ENCODE measurements around the gene CNKSR3. TPM values are rescaled to one million over a fixed set of nuclear protein-coding genes. Genes with fewer than 3 reads are reported as not detected.
A peak's percentile ranks its signal among the peaks of the same experiment; 100 is the strongest.

Gene CNKSR3
- total RNA-seq, 2 donors from 2014 or later: 9.3 to 13.2 TPM

DNA sequence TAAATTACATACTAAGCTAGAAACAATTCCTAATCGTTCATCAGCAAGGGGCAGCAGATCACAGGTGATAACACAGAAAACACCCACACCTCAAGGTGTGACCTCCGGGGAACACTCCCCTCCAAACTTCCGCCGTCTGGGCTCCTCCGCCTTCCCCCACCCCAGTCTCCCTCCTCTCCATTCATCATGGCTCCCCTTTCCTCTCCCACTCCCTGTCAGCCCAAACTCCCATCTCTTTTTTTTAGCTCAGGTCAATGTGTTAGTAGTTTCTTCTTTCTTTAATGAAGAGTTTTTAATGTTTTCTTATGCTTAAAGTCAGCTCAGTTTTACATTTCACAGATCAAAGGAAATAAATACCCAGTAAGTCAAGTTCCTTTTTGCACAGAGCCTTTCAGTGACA, 20.7 kb downstream of the CNKSR3 start:
- Histone ChIP-seq H3K27ac (no peak overlapping the region), H3K36me3 (replicated peaks in 1 of 2; ENCODE audit: insufficient read depth in 1 of 2, low read depth in 2 of 2) (no peaks in the 10 kb centered on the region), H3K27me3 (no peaks in the 10 kb centered on the region), H3K4me3 (no peak overlapping the region), H3K9me3 (no peaks in the 10 kb centered on the region), H3K4me1 (peaks cover 67% of the 10 kb centered on the region)
- TF ChIP-seq, protein P1, sequence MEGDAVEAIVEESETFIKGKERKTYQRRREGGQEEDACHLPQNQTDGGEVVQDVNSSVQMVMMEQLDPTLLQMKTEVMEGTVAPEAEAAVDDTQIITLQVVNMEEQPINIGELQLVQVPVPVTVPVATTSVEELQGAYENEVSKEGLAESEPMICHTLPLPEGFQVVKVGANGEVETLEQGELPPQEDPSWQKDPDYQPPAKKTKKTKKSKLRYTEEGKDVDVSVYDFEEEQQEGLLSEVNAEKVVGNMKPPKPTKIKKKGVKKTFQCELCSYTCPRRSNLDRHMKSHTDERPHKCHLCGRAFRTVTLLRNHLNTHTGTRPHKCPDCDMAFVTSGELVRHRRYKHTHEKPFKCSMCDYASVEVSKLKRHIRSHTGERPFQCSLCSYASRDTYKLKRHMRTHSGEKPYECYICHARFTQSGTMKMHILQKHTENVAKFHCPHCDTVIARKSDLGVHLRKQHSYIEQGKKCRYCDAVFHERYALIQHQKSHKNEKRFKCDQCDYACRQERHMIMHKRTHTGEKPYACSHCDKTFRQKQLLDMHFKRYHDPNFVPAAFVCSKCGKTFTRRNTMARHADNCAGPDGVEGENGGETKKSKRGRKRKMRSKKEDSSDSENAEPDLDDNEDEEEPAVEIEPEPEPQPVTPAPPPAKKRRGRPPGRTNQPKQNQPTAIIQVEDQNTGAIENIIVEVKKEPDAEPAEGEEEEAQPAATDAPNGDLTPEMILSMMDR (IDR thresholded peaks at IDR 0.05): no peak
- no peak for TF ChIP-seq POLR2A (IDR thresholded peaks at IDR 0.05)
- DNase-seq (no peak), ATAC-seq (no peak)
- WGBS, 2 donors: 87 to 90% methylated on average over 5 of the region's 5 CpGs
- intact Hi-C loops (cut with DNase I): no loop called here

DNA sequence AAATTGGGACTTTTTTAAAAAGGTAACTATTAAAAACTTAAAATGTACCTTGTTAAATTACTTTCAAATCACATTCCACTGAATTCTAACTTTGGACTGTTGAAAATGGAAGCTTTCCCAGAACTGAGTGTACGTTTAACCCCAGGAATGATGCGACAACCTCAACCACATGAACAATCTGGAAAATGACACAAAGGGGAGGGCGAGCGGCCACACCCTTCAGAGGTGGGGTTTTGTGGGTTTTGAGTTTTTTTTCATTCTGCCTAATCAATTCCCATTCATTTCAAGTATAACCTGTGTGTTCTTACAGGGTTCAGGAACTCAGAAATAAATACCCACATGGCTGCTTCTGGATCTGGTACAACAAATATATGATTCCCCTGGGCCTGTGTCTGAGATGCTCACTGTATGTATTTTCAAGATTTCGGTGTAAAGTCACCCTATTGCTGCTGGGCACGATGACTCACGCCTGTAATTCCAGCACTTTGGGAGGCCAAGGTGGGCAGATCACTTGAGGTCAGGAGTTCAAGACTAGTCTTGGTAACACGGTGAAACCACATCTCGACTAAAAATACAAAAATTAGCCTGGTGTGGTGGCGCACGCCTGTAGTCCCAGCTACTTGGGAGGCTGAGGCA, 21.6 kb downstream of the CNKSR3 start:
- no peaks in the 10 kb centered on the region for H3K9me3 ChIP-seq
- TF ChIP-seq, protein P1 (IDR thresholded peaks at IDR 0.05): no peak
- no peak for TF ChIP-seq POLR2A (IDR thresholded peaks at IDR 0.05)
- H3K4me1 ChIP-seq: peaks cover 62% of the 10 kb centered on the region
- intact Hi-C loops (cut with DNase I): no loop called here
- ATAC-seq (no peak), DNase-seq (no peak)
- WGBS, 2 donors: 77 to 88% methylated on average over 11 of the region's 11 CpGs
- no peak overlapping the region for H3K4me3 ChIP-seq
- H3K36me3 ChIP-seq (replicated peaks in 1 of 2; ENCODE audit: insufficient read depth in 1 of 2, low read depth in 2 of 2): no peaks in the 10 kb centered on the region
- H3K27me3 ChIP-seq: no peaks in the 10 kb centered on the region
- H3K27ac ChIP-seq: no peak overlapping the region

DNA sequence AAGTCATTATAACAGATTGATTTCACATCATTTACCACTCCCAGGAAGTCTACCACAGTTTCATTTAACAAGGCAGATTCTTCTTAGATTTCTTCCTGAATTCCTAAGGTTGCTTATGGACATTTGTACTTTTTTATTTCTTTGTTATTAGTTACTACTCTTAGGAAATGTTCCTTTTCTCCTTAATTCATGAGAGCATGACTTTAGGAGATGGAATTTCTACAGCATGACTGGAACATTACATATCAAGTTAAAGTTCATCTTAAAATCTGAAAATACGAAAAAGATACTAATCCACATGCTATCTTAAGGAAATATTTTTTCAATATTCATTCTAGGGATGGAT, 22.3 kb downstream of the CNKSR3 start:
- H3K4me3 ChIP-seq: no peak overlapping the region
- TF ChIP-seq, protein P1 (IDR thresholded peaks at IDR 0.05): no peak
- TF ChIP-seq POLR2A (IDR thresholded peaks at IDR 0.05): no peak
- DNase-seq: no peak
- intact Hi-C loops (cut with DNase I): no loop called here
- H3K36me3 ChIP-seq (replicated peaks in 1 of 2; ENCODE audit: insufficient read depth in 1 of 2, low read depth in 2 of 2): no peaks in the 10 kb centered on the region
- WGBS, 2 donors: 67 to 70% methylated on average over 1 of the region's 1 CpG
- H3K27me3 ChIP-seq: no peaks in the 10 kb centered on the region
- H3K27ac ChIP-seq: peak overlapping the region in 1 of 4 donors; percentile 4
- H3K9me3 ChIP-seq: no peaks in the 10 kb centered on the region
- H3K4me1 ChIP-seq: peaks cover 62% of the 10 kb centered on the region
- ATAC-seq: no peak

DNA sequence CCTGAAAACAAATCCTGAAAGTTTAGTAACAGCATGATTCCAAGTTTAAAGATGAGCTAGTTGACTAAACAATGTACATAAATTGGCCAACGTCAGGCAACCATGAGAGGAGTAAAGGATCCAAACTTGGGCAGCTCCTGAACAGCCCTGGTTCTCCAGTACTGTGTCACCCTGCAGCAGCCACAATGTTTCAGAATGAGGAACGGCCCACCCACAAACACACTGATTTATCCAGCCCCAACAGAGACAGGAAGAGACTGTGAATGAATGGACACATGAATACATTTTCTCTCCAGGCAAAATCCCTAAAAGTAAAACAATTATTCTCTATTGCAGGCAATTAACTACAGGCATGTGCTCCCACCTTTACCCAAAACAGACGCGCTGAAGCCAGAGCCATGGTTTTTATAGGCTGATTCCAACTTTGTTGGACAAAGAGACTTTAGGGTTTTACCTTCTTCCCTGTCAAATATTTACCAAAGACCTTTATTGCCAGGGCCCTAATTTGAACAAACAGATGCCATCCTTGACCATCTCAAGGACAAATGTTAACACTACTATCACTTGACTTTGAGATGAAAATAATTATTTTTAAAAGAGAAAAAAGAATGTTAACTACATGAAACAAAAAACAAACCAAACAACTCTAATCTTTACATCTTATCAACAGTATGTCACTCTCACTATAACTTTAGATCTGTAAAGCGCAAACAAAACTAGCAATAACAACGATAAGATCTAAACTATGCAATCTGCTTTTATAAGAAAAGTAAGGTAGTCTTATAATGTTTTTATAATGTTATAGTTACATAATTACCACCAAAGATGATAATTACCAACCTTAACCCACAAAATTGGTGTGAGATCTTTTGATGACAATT, 22.9 kb downstream of the CNKSR3 start:
- 45 to 56% methylated on average over 6 of the region's 6 CpGs for WGBS, 2 donors
- H3K9me3 ChIP-seq: no peaks in the 10 kb centered on the region
- peak overlapping the region in 2 of 4 donors; percentile 16 to 17 for H3K27ac ChIP-seq
- intact Hi-C loops (cut with DNase I): no loop called here
- ATAC-seq: no peak
- TF ChIP-seq, protein P1 (IDR thresholded peaks at IDR 0.05): no peak
- DNase-seq: no peak
- H3K27me3 ChIP-seq: no peaks in the 10 kb centered on the region
- H3K4me1 ChIP-seq: peaks cover 65% of the 10 kb centered on the region
- H3K36me3 ChIP-seq (replicated peaks in 1 of 2; ENCODE audit: insufficient read depth in 1 of 2, low read depth in 2 of 2): no peaks in the 10 kb centered on the region
- no peak overlapping the region for H3K4me3 ChIP-seq

Measured in body of pancreas (tissue), 4 donors.